Glomerular visceral epithelial cell (primary cell): ENCODE results near the gene P2RY4.
"Not testable (repeated sequence)": the region's sequence is repeated elsewhere in the genome, so short reads cannot be mapped to it uniquely, and the experiment has no call there.

Experiments used
- DNase-seq: peaks from one replicate; pipeline ENCODE4 v3.0.0-alpha.2; 2016; ENCODE audit errors: extremely low spot score

Gene P2RY4

DNA sequence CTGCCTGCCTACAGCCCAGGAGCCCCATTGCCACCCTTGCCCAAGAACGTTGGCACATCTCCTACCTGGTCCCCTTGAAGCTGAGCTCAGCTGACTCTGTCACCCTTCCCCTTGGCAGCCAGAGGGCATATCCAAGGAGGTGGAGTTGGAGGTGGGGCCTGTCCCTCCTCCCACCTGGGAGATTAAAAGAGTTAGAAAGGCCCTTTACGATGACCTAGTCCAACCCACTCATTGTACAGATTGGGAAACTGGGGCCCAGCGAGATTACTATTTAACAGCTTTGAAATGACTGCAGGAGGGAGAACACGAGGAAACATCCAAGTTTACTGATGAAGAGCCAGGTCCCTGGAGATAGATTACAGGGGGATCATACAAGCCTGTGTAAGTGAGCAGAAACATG is at the start of gene P2RY4:
Gene P2RY4 (minus strand): TSS at position 101 of the 400 bp plus-strand sequence. CDS start 580 bp downstream, outside the sequence.
- no peak for DNase-seq

DNA sequence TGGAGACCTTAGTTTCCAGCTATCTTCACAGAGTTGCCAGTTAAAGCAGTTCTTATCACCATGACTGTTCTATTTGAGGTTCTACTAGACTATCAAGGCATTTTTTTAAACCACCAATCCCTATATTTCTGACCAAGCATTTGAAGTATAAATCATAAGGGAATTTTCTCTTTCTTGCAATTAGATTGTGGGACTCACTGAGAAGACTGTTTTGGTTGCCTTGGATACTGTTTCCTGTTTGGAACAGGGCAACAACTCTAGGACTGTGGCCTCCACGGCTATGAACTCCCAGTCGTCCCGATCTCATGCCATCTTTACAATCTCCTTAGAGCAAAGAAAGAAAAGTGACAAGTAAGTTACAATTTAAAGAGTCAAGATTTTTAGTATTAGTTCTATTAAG is 41.7 kb upstream of the P2RY4 start:
- no peak for DNase-seq

DNA sequence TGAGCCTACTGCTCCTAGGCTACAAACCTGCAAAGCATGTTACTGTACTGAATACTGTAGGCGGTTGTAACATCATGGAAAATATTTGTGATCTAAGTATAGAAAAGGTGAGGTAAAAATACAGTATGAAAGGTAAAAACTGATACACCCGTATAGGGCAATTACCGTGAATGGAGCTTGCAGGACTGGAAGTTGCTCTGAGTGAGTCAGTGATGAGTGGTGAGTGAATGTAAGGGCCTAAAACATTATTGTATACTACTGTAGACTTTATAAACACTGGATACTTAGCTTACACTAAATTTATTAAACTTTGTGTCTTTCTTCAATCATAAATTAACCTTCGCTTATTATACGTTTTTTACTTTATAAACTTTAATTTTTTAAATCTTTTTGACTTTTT is 33.6 kb upstream of the P2RY4 start:
- no peak for DNase-seq

DNA sequence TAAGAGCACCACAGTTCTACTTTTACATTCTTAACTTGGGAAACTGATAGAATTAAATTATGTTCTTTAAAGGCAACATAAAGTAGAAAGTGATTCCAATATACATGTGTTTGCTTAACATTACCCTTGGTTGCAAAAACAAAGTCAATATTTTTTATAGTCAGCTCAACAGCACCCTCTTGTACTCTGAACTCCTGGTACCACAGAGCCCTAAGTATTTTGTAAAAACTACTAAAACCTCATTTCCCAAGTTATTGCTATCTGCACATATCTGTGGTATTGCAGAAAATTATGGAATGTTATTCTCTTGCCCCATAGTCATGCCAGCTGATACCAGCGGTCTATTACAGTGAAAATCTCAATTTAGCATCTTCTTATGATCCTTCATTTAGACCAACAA is 32.8 kb upstream of the P2RY4 start:
- no peak for DNase-seq

DNA sequence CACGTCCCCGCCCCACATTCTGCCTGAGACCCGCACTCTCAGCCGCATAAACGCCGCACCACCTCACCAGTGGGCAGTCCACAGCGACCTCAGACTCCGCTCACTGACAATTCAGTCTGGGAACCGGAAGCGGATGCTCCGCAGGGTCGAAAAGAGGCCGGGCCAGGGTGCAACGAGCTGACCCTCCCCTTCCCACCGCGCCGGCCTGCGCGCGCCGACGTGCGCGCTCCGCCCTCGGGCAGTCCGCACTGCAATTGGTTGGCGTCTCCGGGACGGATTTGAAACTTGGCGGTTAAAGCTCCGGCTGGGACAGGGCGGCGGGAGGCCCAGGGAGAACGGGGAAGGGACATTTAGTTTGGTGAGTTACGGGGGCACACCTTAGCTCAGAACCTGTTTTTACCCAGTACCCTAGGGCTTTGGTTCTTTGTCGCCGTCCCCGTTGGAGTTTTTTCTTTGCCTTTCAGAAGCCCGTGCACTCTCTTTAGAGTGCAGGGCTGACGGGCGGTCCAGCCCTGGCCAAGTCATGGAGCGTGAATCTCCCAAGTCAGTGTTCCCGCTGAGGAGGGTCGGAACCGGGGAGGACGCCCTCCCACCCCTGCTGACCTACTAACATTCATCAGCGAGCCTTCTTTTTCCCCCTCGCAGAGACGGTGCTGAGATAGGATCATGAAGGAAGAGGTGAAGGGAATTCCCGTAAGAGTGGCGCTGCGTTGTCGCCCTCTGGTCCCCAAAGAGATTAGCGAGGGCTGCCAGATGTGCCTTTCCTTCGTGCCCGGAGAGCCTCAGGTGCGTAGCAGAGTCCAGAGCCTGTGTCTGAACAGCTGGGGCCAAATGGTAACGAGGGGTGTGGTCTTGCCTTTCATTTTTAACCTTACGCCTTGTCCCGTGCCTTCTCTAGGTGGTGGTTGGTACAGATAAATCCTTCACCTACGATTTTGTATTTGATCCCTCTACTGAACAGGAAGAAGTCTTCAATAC is 30.1 kb upstream of the P2RY4 start, which contains the start of the genes KIF4A and PDZD11:
Gene KIF4A (plus strand): TSS at position 312 of the 978 bp plus-strand sequence. CDS start 355 bp downstream, at position 667.
Gene PDZD11 (minus strand): TSS at position 135 of the 978 bp plus-strand sequence. CDS start 586 bp downstream, outside the sequence.
- peak; percentile 82 for DNase-seq

DNA sequence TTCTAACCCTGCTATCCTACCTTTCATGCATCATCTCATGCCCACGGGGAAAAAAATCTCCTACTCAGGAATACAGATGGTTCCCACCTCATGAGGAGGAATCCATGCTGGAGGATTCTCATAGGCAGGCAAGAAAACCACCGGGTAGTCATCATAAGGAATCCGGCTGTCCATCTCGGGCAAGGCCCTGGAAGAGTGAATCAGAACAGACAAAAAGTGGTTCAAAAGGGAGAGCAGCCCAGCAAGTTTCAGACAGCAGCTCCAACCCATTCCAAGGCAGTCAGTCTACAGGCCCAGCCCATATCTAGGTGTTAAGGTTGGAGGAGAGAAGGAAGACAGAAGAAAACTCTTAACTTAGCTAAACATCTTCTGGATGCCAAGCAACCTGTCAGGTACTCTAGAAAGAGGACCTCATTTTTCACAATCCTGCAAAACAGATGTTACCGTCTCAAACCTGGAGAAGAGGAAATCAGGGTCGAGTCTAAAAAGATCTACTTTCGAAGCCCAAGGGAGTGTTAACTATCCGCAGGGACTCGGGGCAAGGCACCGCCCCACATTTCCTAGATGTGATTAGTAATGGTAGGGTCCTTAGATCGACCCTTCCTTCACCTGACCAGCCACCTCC is 29.3 kb upstream of the P2RY4 start:
- no peak for DNase-seq

DNA sequence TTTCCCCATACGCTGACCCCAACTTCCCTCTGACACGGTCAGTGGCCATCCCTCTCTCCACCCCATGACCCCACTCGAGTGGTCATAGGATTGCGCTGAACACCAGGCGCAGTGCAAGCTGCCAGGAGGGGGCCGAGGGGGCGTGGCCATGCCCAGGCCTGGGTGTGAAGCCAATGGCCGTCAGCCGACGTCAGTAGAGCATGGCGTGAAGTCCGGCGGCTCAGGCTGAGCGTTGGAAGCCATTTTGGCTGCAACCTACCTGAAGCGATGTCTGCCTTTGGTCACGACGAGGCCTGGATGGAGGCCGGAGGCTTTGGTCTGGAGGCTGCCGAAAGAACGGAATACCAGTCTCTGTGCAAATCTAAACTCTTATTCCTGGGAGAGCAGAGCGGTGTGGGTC is 21.9 kb upstream of the P2RY4 start, which contains the start of gene RAB41:
Gene RAB41 (plus strand): TSS at position 222 of the 400 bp plus-strand sequence. CDS start 46 bp downstream, at position 268.
- no peak for DNase-seq

DNA sequence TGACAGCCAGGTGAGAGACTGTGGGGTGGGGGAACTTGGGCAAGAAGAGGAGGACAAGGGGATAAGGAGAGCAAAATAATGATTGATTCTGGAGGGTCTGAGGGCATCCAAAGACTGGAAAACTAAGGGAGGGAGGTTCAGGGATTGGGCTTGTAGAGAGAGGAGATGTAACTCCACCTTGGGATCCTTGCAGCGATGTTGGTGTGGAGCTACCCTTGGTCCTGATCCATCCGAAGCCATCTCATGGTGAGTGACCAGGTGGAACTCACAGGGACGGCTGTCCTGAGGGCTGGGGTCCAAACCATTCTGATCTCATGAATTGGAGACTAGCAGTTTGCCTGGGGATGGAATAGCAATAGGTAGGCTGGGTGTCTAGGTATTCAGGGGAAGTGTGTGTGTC is 20.6 kb upstream of the P2RY4 start:
- DNase-seq: no peak

DNA sequence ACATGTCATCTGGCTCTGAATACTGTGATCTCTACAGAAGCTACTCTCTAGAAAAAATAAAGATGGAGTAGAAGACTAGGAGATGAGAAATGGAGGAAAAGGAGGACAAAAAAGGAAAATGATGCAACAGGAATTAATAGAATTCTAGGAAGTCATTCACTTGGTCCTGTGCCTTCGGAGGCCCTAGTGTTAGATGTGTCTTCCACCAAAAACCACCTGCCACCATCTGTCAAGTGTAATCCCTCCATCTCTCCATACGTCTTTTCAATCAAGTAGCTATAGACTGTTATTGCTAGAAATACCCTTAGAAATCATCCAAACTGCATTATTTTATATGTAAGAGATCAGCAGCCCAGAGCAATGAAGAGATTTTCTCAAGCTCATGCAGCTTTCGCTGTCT is 19.1 kb upstream of the P2RY4 start:
- no peak for DNase-seq

DNA sequence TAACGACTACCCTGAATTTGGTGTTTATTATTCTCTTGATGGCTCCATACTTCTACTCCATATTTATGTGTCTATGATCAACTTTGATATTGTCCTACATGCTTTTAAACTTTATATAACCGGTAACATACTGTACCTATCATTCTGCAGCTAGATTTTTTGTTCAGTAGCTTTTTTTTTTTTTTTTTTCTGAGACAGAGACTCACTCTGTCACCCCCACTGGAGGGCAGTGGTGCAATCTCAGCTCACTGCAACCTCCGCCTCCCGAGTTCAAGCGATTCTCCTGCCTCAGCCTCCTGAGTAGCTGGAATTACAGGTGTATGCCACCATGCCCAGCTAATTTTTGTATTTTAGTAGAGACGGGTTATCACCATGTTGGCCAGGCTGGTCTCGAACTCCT is 14.0 kb upstream of the P2RY4 start:
- DNase-seq: not testable (repeated sequence)

DNA sequence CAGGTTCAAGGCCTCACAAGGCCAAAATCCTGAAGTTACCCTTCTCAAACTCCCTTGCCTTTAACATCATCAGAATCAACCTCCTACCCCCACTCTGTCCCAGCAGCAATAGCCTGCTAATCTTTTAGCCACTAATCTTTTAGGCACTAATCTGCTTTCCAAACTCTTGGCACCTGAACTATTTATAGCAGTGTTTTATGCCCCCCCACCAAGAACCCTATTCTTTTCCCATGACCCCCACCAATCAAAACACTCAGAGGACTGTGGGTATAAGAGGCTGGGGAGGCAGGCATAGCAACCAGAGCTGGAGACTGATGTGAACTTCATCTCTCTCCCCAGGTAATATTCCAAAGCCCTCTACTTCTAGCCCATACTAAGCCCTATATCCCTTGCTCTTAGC is 8.0 kb upstream of the P2RY4 start, which contains the start of gene ARR3:
Gene ARR3 (plus strand): TSS at position 301 of the 400 bp plus-strand sequence. CDS start 1,052 bp downstream, outside the sequence.
- no peak for DNase-seq

DNA sequence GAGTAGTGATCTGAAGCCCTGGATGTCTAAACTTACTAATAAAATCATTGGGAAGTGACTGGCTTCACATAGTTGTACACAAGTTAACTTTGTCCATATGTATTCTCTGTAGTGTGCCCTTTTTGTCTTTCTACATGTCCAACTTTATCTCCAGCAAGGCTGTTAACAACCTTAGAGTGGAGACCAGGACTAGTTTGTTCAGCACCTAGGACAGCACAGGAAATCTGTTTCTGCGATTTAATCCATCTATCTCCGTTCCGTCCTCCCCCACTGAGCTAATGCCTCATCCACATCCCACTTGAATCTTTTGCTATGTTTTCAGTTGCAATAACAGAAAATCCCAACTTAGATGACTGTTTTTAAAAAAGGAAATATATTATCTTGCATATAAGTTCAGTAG is 4.8 kb upstream of the P2RY4 start:
- DNase-seq: no peak

DNA sequence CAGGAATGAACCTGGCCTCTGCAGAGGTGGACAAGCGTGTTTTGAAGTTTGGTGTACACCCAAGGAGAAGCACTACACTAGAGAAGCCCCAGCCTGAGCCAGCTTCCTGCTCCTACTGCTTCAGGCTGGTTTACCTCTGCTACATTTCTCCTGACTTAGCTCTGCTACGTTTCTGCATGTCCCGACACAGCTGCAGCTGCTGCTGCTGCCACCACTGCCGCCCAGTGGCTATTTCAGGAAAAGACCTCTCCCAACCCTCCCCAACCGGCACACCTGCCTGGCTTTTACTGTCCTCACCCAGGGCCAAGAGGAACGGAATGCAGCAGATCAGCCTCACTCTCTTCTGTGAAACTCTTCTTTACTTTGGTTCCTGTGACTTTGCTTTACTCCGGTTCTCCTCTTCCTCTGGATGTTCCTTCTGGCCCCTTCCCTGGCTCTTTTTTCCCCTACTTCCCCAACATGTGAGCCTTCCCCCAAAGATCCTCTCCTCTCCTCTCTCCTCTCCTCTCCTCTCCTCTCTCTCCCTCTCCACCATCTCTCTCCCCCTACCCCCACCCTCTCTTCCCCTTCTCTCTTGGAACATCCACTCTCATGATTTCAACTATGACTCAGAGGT is 3.1 kb upstream of the P2RY4 start:
- peak; percentile 57 for DNase-seq

DNA sequence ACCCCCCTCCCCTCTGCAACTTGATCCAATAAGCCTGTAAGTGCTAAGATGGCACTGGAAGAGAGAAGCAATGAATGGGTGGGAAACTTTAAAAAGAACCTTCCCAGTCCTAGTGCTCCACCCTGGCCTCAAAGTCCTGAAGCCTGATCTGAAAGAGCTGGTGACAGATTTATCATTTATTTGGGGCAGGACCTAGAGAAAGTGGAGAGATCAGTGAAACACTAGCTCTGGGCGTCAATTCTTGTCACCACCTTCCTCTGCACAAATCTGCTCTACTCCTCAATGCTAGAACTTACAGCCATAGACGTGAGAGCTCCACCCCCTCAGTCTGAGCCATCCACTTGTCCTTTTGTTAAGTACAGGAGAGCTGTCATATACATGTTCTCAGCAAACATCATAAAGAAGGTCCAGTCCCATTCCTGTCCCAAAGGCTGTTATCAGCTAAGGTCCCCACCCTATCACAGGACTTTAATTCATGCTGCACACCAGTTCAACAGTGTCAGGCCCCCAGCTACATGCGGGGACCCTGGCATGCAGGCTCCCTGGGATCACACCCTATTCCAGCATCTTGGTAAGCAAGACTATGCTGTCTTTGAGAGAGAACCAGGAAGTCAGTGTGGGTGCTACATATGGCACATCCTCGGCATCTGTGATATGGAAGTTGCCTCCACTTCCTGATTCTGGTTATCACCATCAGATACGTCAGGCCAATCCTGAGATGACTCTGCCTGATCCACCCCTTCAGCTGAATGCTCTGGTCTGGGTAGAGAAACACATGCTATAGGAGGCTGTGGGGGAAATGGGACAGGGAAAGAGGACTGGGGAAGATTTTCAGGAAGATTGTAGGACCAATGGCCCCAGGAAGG is 2.3 kb downstream of the P2RY4 start:
- DNase-seq: no peak

DNA sequence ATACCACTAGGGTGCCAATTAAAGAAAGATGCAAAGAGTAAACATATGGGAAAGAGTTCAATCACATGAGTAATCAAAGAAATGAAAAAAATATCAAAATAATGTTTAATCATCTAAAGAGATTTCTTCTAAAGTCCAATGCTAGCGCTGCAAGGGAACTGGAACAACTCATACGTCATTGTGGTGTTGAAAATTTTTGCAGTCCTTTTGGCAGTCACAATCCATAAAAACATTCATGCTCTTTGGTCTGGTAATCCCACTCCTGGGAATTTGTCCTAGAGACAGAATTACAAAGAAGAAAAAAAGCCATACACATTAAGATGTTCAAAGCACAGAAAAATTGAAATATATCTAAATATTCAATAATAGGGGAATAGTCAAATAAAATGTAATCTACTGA is 4.6 kb downstream of the P2RY4 start:
- no peak for DNase-seq

DNA sequence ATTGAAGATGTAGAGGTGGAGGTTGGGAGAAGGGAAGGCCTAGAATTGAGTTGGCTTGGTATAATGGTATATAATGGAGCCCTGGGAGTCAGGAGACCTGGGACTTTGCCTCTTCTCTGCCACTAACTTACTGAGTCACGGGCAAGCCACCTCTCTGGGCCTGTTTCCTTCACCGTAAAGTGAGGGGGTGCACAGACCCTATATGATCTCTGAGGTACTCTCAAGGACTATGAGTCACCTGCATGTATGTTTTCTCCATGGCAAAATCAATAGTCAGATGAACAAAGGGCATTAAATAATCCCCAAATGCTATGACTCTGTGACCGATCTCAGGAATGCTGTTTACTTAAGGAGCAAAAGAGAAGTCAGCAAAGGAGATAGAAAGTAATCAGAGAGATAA is 5.1 kb downstream of the P2RY4 start:
- DNase-seq: no peak

DNA sequence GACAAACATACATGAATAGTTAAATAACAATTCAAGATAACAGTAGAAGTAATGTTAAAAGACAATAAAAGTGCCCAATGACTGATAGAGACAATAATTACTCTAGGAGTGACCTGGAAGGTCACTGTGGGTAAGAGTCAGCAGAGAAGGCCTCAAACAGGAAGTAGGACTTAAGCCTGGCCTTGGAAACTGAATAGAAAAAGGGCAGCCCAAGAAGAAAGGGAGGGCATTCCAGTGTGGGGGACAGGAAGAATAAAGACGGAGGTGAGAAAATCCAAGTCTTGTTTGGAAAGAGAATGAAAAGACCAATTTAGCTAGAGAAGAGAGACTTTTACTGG is 6.0 kb downstream of the P2RY4 start:
- DNase-seq: peak; percentile 43

DNA sequence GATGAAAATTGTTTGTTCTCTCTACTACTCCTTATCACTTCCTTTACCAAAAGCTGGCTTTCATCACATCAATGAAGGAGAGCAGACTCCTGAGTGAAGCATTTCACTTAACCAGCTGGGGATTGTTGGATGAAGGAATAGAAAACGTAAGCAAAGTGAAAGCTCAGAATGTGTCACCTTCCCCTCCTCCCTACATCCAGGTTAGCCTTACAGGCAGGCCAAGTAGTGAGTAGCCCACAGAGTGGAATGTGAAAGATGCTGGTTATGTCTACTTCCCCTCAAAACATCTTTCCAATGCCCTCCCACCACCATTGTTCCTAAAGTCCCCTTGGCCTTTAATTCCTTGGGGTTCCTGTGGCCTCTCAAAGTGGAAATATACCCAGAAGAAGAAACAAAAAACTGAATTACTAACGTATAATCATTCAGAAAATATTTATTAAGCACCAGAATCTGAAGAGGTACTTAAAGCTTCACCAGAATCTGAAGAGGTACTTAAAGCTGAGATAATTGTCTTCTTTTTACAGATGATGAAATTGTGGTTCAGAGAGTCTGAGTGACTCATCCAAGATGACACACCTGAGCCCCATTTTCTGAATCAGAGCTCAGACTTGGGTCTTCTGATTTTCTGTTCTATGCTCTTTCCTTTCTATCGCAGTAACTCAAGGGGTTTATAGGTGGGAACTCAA is 6.5 kb downstream of the P2RY4 start:
- DNase-seq: peak; percentile 51

DNA sequence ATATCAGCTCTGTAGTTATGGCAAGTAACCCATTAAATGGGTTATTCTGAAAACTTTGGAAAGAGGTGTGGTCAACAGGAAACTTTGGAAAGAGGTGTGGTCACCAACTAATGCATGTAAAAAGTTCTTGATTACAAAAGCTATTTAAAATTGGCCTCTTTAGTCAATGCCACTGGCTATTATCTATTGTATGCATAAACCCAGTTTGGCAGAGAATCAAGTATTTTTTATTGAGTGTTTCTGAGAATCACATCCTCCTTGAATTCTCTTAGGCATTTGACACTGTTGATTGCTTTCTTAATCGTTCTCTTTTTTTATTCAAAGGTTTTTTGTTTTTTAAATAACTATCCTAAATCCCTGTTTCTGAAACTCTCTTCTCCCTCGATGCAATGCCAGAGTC is 7.5 kb downstream of the P2RY4 start:
- no peak for DNase-seq

DNA sequence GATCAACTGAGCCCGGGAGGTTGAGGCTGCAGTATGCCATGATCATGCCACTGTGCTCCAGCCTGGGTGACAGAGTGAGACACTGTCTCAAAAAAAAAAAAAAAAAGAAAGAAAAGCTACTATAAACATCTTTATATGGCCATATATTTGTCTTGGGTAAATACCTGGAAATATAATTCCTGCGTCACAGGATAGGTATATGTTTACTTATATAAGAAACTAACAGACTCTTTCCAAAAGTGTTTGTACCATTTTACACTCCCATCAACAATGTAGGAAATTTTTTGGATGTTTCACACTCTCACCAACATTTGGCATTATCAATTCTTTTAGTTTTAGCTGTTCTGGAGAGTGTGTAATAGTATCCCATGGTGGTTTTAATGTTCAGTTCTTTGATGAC is 12.8 kb downstream of the P2RY4 start:
- DNase-seq: no peak

DNA sequence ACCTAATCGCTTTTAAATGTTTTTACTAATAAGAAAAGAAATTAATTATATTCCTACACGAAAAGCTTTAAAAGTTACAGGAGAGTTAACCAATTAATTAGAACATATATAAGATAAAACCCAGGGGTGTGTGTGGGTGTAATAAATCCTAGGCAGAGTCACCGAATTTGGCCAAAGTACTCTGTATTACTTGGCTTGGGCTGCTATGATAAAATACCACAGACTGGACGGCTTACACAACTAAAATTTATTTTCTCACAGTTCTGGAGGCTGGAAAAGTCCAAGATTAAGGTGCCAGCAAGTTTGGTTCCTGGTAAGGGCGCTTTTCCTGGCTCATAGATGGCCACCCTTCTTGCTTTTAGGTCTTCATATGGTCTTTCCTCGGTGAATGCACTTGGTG is 15.1 kb downstream of the P2RY4 start:
- no peak for DNase-seq
